Measurements from ENCODE around the gene GAB1. TPM values are rescaled to one million over a fixed set of nuclear protein-coding genes. Genes with fewer than 3 reads are reported as not detected.

GAB1 gene
- total and polyA plus RNA-seq, 4 donors = 2.4 to 31.3 (median 6.9) TPM

- TF ChIP-seq FOXA1 (IDR thresholded peaks at IDR 0.05) (no peak), GABPA (IDR thresholded peaks at IDR 0.05 in 1 of 2, conservative IDR thresholded peaks at IDR 0.05 in 1 of 2) (no peak), RAD21 (IDR thresholded peaks at IDR 0.05) (peak; percentile 75 to 81), HNF4A (conservative IDR thresholded peaks at IDR 0.05) (no peak), FOXA2 (IDR thresholded peaks at IDR 0.05) (no peak), RXRA (IDR thresholded peaks at IDR 0.05) (no peak), EGR1 (IDR thresholded peaks at IDR 0.05; ENCODE audit: low read depth in 2 of 2) (no peak)
Measured at GRCh38 chr4:143375326-143376073, 38.8 kb downstream of the GAB1 start (continued).

- H3K9me3 ChIP-seq (ENCODE audit: control insufficient read depth in 4 of 4, low read length in 3 of 4) = no peaks in the 10 kb centered on the region
- H3K36me3 ChIP-seq (ENCODE audit: control insufficient read depth in 4 of 4, insufficient read depth in 3 of 4, low read depth in 1 of 4, low read length in 3 of 4) = no peaks in the 10 kb centered on the region
- no peak for DNase-seq (ENCODE audit: low spot score)
- WGBS = 75% methylated on average over 7 of the region's 7 CpGs
- no peak for TF ChIP-seq JUND (IDR thresholded peaks at IDR 0.05)
- no peak for TF ChIP-seq REST (IDR thresholded peaks at IDR 0.05)
- no peak for TF ChIP-seq ATF3 (IDR thresholded peaks at IDR 0.05)
- no peak for TF ChIP-seq GABPA (IDR thresholded peaks at IDR 0.05 in 1 of 2, conservative IDR thresholded peaks at IDR 0.05 in 1 of 2)
- TF ChIP-seq, protein P1, sequence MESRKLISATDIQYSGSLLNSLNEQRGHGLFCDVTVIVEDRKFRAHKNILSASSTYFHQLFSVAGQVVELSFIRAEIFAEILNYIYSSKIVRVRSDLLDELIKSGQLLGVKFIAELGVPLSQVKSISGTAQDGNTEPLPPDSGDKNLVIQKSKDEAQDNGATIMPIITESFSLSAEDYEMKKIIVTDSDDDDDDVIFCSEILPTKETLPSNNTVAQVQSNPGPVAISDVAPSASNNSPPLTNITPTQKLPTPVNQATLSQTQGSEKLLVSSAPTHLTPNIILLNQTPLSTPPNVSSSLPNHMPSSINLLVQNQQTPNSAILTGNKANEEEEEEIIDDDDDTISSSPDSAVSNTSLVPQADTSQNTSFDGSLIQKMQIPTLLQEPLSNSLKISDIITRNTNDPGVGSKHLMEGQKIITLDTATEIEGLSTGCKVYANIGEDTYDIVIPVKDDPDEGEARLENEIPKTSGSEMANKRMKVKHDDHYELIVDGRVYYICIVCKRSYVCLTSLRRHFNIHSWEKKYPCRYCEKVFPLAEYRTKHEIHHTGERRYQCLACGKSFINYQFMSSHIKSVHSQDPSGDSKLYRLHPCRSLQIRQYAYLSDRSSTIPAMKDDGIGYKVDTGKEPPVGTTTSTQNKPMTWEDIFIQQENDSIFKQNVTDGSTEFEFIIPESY (IDR thresholded peaks at IDR 0.05) = no peak
- no peak for TF ChIP-seq YY1 (IDR thresholded peaks at IDR 0.05)
- TF ChIP-seq NR2F2 (IDR thresholded peaks at IDR 0.05) = no peak
- no peak for TF ChIP-seq TAF1 (conservative IDR thresholded peaks at IDR 0.05)
- H3K4me1 ChIP-seq (ENCODE audit: control insufficient read depth in 4 of 4, insufficient read depth in 4 of 4, low read length in 3 of 4) = peaks cover 2 to 26% (median 12%) of the 10 kb centered on the region in 4 donors
- no peak overlapping the region for H3K9ac ChIP-seq (ENCODE audit: low read depth in 1 of 2, low read length in 2 of 2)
- no peaks in the 10 kb centered on the region for H3K27me3 ChIP-seq (ENCODE audit: control insufficient read depth in 4 of 4, insufficient read depth in 4 of 4, low read length in 3 of 4)
- H3K4me3 ChIP-seq (ENCODE audit: low read depth in 1 of 3, low read length in 3 of 3) = no peak overlapping the region
- H3K27ac ChIP-seq (ENCODE audit: low read depth in 1 of 2, low read length in 2 of 2) = peak overlapping the region in 1 of 2 donors; percentile 39
Measured at GRCh38 chr4:143377611-143378099, 41.0 kb downstream of the GAB1 start.

- no peak for DNase-seq (ENCODE audit: low spot score)
- Histone ChIP-seq H3K4me1 (ENCODE audit: control insufficient read depth in 4 of 4, insufficient read depth in 4 of 4, low read length in 3 of 4) (peaks cover 2 to 27% (median 12%) of the 10 kb centered on the region in 4 donors), H3K9me3 (ENCODE audit: control insufficient read depth in 4 of 4, low read length in 3 of 4) (no peaks in the 10 kb centered on the region)
Measured at GRCh38 chr4:143380629-143381028, 44.0 kb downstream of the GAB1 start.

More at GRCh38 chr4:143380629-143381028, 44.0 kb downstream of the GAB1 start:
- Histone ChIP-seq H3K27me3 (ENCODE audit: control insufficient read depth in 4 of 4, insufficient read depth in 4 of 4, low read length in 3 of 4) (no peaks in the 10 kb centered on the region), H3K9ac (ENCODE audit: low read depth in 1 of 2, low read length in 2 of 2) (no peak overlapping the region), H3K27ac (ENCODE audit: low read depth in 1 of 2, low read length in 2 of 2) (no peak overlapping the region), H3K36me3 (ENCODE audit: control insufficient read depth in 4 of 4, insufficient read depth in 3 of 4, low read depth in 1 of 4, low read length in 3 of 4) (no peaks in the 10 kb centered on the region), H3K4me3 (ENCODE audit: low read depth in 1 of 3, low read length in 3 of 3) (no peak overlapping the region)
- 81% methylated on average over 3 of the region's 3 CpGs for WGBS
- TF ChIP-seq NR2F2 (IDR thresholded peaks at IDR 0.05) (no peak), RAD21 (IDR thresholded peaks at IDR 0.05) (no peak), RXRA (IDR thresholded peaks at IDR 0.05) (no peak), EGR1 (IDR thresholded peaks at IDR 0.05; ENCODE audit: low read depth in 2 of 2) (no peak)

All from liver (tissue), 9 donors.